RWPE1 (cell line): ENCODE results near the gene RGS6.

Source experiments
- CTCF ChIA-PET: fragments of 350-600 bp; sonication (Branson Sonifier 250); formaldehyde crosslinking; extraction: SDS; loops from one replicate; lab custom pipeline; 2021; lab: Yijun Ruan, JAX
- POLR2A ChIA-PET: fragments of 400-600 bp; formaldehyde crosslinking; extraction: SDS; loops from one replicate; lab custom pipeline; 2020; ENCODE audit warnings: antibody characterized with exemption; ENCODE audit not compliant: low non-redundant PET; lab: Yijun Ruan, JAX
- DNase-seq: peaks from one replicate; pipeline ENCODE4 v3.0.0; 2012; ENCODE audit warnings: low spot score
- H3K27ac ChIP-seq: fragments of 450-650 bp; 2 replicates; pipeline ENCODE4 v1.5.1; 2017
- CTCF ChIP-seq: fragments of 450-650 bp; conservative IDR thresholded peaks from 2 replicates; pipeline ENCODE4 v1.5.1; 2017; ENCODE audit warnings: low read depth, mild to moderate bottlenecking

RGS6 gene

GRCh38 chr14:72341237-72341636 lies 409.0 kb downstream of the RGS6 start:
- no peak for TF ChIP-seq CTCF
- H3K27ac ChIP-seq = no peak overlapping the region
- DNase-seq = no peak
- POLR2A ChIA-PET = no interaction called here
- CTCF ChIA-PET = no interaction called here

DNA sequence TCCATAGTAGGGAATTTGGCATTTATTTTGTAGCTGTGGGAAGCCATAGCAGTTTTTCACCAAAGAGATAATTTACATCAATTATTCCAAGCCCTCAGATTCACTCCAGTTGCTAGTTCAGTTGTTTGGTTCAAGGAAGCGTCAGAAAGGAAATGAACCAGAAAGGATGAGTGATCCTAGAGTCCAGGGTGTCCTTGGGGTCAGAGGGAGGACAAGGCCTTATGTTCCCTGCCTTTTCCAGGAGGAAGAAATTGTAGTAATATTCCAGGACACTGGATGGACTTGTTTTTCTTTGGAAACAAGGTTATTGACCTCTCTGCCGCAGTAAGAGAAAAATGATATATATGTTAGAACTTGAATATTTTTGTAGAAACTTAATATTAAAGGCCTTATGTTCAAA lies 409.5 kb downstream of the RGS6 start:
- POLR2A ChIA-PET = no interaction called here
- no peak for DNase-seq
- no peak overlapping the region for H3K27ac ChIP-seq
- CTCF ChIA-PET = no interaction called here
- TF ChIP-seq CTCF = no peak

DNA sequence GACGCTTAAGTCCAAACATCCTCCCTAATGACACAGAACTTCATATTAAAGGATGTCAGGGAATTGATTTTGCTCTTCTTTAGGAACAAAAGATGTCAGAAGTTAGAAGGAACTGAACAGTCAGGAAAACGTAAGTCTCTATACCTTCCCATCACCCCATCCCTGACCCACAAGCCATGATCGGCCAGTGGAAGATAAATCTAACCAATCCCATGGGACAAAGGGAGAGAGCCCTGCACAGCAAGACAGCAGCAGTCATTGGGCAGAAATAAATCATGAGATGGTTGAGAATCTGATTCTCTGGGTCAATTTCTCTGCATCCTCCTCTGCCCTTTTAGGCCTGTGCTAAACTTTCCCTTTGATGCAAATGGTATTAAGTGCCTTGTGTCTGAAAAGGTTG lies 414.9 kb downstream of the RGS6 start:
- H3K27ac ChIP-seq = no peak overlapping the region
- no peak for TF ChIP-seq CTCF
- POLR2A ChIA-PET = no interaction called here
- CTCF ChIA-PET = interaction anchor here (0.6 kb wide), 1 partner anchor 50 kb away, joined by 3 read pairs; no protein-coding TSS in a partner anchor
- DNase-seq = no peak

DNA sequence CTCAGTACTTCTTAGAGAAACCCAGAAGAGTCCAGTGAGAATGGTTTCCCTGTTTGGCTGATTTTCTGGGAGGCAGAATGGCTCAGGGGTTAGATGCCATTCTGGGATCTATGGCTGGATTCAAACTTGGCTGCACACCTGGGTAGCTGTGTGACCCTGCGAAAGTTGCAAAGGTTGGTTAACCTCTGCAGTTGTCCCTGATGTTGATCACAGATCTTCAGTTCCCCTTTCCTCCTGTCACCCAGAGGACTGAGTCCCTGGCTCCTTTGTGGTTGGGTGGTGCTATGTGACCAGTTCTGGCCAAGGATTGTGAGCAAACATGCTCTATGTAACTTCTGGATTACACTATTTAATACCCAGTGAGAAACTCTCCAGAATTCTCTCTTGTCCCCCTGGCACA lies 418.0 kb downstream of the RGS6 start:
- POLR2A ChIA-PET = no interaction called here
- TF ChIP-seq CTCF = no peak
- CTCF ChIA-PET = no interaction called here
- no peak overlapping the region for H3K27ac ChIP-seq
- DNase-seq = no peak

DNA sequence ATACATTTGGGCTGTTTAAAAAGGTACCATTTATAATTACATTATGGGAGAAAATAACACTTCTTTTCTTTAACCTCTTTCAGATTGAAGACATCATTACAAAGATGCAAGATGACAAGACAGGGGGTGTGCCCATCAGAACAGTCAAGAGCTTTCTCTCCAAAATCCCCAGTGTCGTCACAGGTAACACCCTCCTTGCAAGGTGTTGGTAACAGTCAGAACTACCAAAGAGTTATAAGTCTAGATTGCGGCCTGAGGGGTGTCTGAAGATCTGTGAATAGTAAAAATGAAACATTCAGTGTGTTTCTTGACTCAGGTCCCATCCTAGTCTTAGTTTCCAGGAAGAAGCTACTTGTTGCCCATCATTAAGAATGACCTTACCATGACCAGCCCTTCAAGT lies 419.8 kb downstream of the RGS6 start:
- POLR2A ChIA-PET = no interaction called here
- CTCF ChIA-PET = no interaction called here
- H3K27ac ChIP-seq = no peak overlapping the region
- DNase-seq = no peak
- no peak for TF ChIP-seq CTCF

- no peak overlapping the region for H3K27ac ChIP-seq
- no peak for DNase-seq
- ChIA-PET CTCF (no interaction called here), POLR2A (no interaction called here)
- no peak for TF ChIP-seq CTCF
Measured at GRCh38 chr14:72366619-72367018, 434.4 kb downstream of the RGS6 start.

DNA sequence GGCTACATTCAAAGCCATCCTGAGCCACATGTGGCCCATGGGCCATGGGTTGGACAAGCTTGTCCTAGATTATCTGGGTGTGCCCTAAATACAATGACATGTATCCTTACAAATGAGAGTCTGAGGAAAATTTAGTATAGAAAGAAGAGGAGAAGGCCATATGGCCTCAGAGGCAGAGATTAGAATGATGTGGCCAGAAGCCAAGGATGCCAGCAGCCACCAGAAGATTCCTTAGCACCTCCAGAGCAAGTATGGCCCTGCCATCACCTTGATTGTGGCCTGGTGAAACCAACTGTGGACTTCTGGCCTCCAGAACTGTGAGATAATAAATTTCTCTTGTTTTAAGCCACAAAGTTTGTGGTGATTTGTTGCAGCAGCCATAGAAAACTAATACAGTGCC lies 436.9 kb downstream of the RGS6 start:
- ChIA-PET POLR2A (no interaction called here), CTCF (no interaction called here)
- H3K27ac ChIP-seq = no peak overlapping the region
- TF ChIP-seq CTCF = no peak
- DNase-seq = no peak
